PC-3 (cell line): ENCODE results near the gene SPSB4. TPM values are rescaled to one million over a fixed set of nuclear protein-coding genes. Genes with fewer than 3 reads are reported as not detected.

Source experiments
- ATAC-seq: fragments of 200-7000 bp; cut with Tn5 transposase; 2 replicates; pipeline ENCODE4 v1.9.1; 2020; ENCODE audit warnings: mild to moderate bottlenecking, moderate library complexity
- BruUV-seq: library from RNA; stranded (reverse); fragments of 400-500 nt; replicated peaks from 2 replicates; lab custom pipeline; 2021; lab: Mats Ljungman, UMichigan
- CTCF ChIA-PET: fragments of 300-600 bp; sonication (Branson Sonifier 250); formaldehyde crosslinking; loops from one replicate; lab custom pipeline; 2022; ENCODE audit warnings: antibody characterized with exemption; lab: Charles Lee
- POLR2A ChIA-PET: fragments of 300-600 bp; sonication (Branson Sonifier 250); formaldehyde crosslinking; loops from one replicate; lab custom pipeline; 2022; ENCODE audit warnings: antibody characterized with exemption; ENCODE audit not compliant: unreplicated experiment; lab: Charles Lee
- DNase-seq: peaks from one replicate; pipeline ENCODE4 v3.0.0-alpha.2; 2015
- H2AFZ ChIP-seq: fragments of 300-600 bp; sonication (generic); 2 replicates; pipeline ENCODE4 v1.6.0; 2016; ENCODE audit warnings: antibody characterized with exemption, low read length
- H3F3A ChIP-seq: fragments of 300-600 bp; sonication (generic); one replicate; pipeline ENCODE4 v1.6.0; 2017; ENCODE audit warnings: antibody characterized with exemption, low read length, control low read depth, mild to moderate bottlenecking; ENCODE audit not compliant: unreplicated experiment
- H3K27ac ChIP-seq: fragments of 300-600 bp; sonication (generic); 2 replicates; pipeline ENCODE4 v1.5.1; 2016; ENCODE audit warnings: mild to moderate bottlenecking, low read length
- H3K27me3 ChIP-seq: fragments of 300-600 bp; sonication (generic); 2 replicates; pipeline ENCODE4 v1.6.1; 2016; ENCODE audit warnings: low read length, mixed read lengths
- H3K36me3 ChIP-seq: fragments of 300-600 bp; sonication (generic); 2 replicates; pipeline ENCODE4 v1.6.1; 2016; ENCODE audit warnings: low read depth, mixed run types, low read length, mixed read lengths
- H3K4me1 ChIP-seq: fragments of 300-600 bp; sonication (generic); 2 replicates; pipeline ENCODE4 v1.5.1; 2016; ENCODE audit warnings: low read length; ENCODE audit not compliant: insufficient read depth
- H3K4me2 ChIP-seq: fragments of 300-600 bp; sonication (generic); 2 replicates; pipeline ENCODE4 v1.6.0; 2016; ENCODE audit warnings: low read length
- H3K4me3 ChIP-seq: fragments of 300-600 bp; sonication (generic); 2 replicates; pipeline ENCODE4 v1.5.1; 2016; ENCODE audit warnings: mild to moderate bottlenecking, low read length, mixed read lengths
- H3K79me2 ChIP-seq: fragments of 300-600 bp; sonication (generic); 2 replicates; pipeline ENCODE4 v1.6.1; 2017; ENCODE audit warnings: low read length, mixed read lengths
- H3K9ac ChIP-seq: fragments of 300-600 bp; sonication (generic); 2 replicates; pipeline ENCODE4 v1.6.0; 2016; ENCODE audit warnings: mild to moderate bottlenecking, low read length
- H3K9me2 ChIP-seq: fragments of 300-600 bp; sonication (generic); replicated peaks from 2 replicates; pipeline ENCODE4 v1.6.1; 2016; ENCODE audit warnings: mixed run types, low read length, mixed read lengths
- H3K9me3 ChIP-seq: fragments of 300-600 bp; sonication (generic); 2 replicates; pipeline ENCODE4 v1.6.1; 2016; ENCODE audit warnings: low read length, mixed read lengths
- H4K20me1 ChIP-seq: fragments of 300-600 bp; sonication (generic); 2 replicates; pipeline ENCODE4 v1.6.1; 2016; ENCODE audit warnings: low read length, mixed read lengths
- EZH2 ChIP-seq: fragments of 300-600 bp; sonication (generic); IDR thresholded peaks from one replicate; pipeline ENCODE4 v1.6.1; 2017; ENCODE audit warnings: antibody characterized with exemption, mild to moderate bottlenecking, low read length; ENCODE audit not compliant: unreplicated experiment
- EZH2phosphoT487 ChIP-seq: fragments of 300-600 bp; sonication (generic); IDR thresholded peaks from 2 replicates; pipeline ENCODE4 v1.6.1; 2018; ENCODE audit warnings: mild to moderate bottlenecking, antibody characterized with exemption, low read length, borderline replicate concordance
- intact Hi-C: fragments of 100-400 bp; cut with micrococcal nuclease; formaldehyde crosslinking; loops from 2 replicates; pipeline ENCODE4 v1.9.0; 2023
- total RNA-seq: library from RNA; depleted of rRNA; stranded (reverse); fragments of >200 nt; gene quantifications from 2 replicates; pipeline ENCODE4 v1.2.3, GENCODE V29; 2014
- TF ChIP-seq, protein P1 (sequence below): fragments of 300-600 bp; sonication (generic); conservative IDR thresholded peaks from 2 replicates; pipeline ENCODE4 v1.5.1; 2017; ENCODE audit warnings: antibody characterized with exemption, low read depth, mild to moderate bottlenecking, low read length

The SPSB4 gene
- total RNA-seq, 1 experiment from 2014 or later: not detected

DNA sequence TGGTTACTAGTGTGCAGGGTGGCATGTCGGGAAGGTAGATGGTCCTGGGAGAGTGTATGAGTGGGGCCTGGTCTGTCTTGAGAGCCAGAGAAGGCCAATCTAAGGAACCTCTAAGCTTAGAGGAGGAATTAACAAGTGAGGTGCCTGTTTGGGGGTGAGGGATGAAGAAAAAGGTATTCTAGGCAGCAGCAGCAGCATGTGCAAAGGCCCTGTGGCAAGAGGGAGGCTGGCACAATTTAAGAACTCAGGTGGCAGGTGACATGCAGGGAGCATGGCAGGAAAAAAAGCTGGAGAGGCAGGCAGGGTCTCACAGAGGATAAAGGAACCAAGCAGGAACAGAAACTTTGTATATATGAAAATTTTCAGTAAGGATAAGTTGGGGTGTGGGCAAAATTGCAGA, 51.2 kb downstream of the SPSB4 start:
- CTCF ChIA-PET: no interaction called here
- no peak for ATAC-seq

DNA sequence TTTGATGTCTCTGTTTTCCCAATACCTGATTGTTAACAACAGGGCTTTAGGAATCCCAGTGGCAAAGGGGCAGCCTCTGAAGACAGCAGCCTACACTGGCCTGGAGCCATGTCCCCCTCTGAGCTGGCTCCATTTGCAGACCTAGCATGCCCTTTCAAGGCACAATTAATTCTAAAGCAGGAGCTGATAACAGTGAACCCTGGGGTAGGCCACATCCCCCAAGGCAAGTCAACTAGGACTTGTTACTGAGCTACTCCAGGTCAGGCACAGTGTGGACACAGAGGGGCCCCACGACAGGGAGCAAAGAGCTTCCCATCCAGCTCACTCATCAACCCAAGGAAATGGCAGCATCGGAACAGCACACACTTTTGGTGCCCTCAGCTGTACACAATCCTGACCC, 51.9 kb downstream of the SPSB4 start:
- no peak for ATAC-seq
- Histone ChIP-seq H3K27ac (no peak overlapping the region), H3F3A (no peaks in the 10 kb centered on the region), H4K20me1 (no peaks in the 10 kb centered on the region), H3K36me3 (no peaks in the 10 kb centered on the region), H3K4me3 (no peak overlapping the region), H3K9ac (no peak overlapping the region), H3K9me3 (no peaks in the 10 kb centered on the region), H3K9me2 (no peaks in the 10 kb centered on the region), H3K27me3 (no peaks in the 10 kb centered on the region), H2AFZ (no peak overlapping the region), H3K4me1 (no peaks in the 10 kb centered on the region), H3K4me2 (no peak overlapping the region), H3K79me2 (no peaks in the 10 kb centered on the region)
- DNase-seq: no peak
- TF ChIP-seq EZH2phosphoT487: no peak
- TF ChIP-seq, protein P1, sequence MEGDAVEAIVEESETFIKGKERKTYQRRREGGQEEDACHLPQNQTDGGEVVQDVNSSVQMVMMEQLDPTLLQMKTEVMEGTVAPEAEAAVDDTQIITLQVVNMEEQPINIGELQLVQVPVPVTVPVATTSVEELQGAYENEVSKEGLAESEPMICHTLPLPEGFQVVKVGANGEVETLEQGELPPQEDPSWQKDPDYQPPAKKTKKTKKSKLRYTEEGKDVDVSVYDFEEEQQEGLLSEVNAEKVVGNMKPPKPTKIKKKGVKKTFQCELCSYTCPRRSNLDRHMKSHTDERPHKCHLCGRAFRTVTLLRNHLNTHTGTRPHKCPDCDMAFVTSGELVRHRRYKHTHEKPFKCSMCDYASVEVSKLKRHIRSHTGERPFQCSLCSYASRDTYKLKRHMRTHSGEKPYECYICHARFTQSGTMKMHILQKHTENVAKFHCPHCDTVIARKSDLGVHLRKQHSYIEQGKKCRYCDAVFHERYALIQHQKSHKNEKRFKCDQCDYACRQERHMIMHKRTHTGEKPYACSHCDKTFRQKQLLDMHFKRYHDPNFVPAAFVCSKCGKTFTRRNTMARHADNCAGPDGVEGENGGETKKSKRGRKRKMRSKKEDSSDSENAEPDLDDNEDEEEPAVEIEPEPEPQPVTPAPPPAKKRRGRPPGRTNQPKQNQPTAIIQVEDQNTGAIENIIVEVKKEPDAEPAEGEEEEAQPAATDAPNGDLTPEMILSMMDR: no peak
- TF ChIP-seq EZH2: no peak
- intact Hi-C loops: no loop called here
- ChIA-PET CTCF (no interaction called here), POLR2A (no interaction called here)
- no TSS peak for BruUV-seq

More for the DNA sequence above, 51.2 kb downstream of the SPSB4 start:
- BruUV-seq: no TSS peak
- Histone ChIP-seq H3K4me2 (no peak overlapping the region), H3K4me3 (no peak overlapping the region), H3K4me1 (no peaks in the 10 kb centered on the region), H3K27ac (no peak overlapping the region), H3F3A (no peaks in the 10 kb centered on the region), H3K36me3 (no peaks in the 10 kb centered on the region), H3K79me2 (no peaks in the 10 kb centered on the region), H3K27me3 (no peaks in the 10 kb centered on the region), H3K9me3 (no peaks in the 10 kb centered on the region), H4K20me1 (no peaks in the 10 kb centered on the region), H3K9ac (no peak overlapping the region), H3K9me2 (no peaks in the 10 kb centered on the region), H2AFZ (no peak overlapping the region)
- POLR2A ChIA-PET: no interaction called here
- TF ChIP-seq, protein P1: no peak
- TF ChIP-seq EZH2phosphoT487 (no peak), EZH2 (no peak)
- DNase-seq: no peak
- intact Hi-C loops: no loop called here

DNA sequence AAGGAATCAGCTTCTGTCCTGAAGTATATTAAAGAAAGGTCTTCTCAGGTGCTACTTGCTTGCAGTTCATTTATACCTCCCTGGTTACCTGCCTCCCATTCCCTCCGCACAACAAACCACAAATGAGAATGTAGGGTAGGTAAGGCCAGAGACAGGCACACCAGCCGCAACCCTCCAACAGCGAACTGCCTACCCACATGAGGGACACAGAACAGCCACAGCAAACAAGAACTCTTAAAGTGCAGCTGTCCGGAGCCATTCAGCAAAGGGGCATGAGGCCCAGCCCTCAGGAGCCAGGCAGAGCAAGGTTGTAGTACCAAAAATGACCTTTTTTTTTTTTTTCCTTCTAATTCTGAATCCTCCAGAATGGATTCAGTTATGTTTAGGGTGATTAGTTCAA, 52.4 kb downstream of the SPSB4 start:
- intact Hi-C loops: no loop called here
- Histone ChIP-seq H3K9me2 (no peaks in the 10 kb centered on the region), H3K9me3 (no peaks in the 10 kb centered on the region), H3K4me3 (no peak overlapping the region), H4K20me1 (no peaks in the 10 kb centered on the region), H3F3A (no peaks in the 10 kb centered on the region), H3K79me2 (no peaks in the 10 kb centered on the region), H3K36me3 (no peaks in the 10 kb centered on the region), H3K4me2 (no peak overlapping the region), H3K27me3 (no peaks in the 10 kb centered on the region), H3K27ac (no peak overlapping the region), H3K4me1 (no peaks in the 10 kb centered on the region), H2AFZ (no peak overlapping the region), H3K9ac (no peak overlapping the region)
- TF ChIP-seq EZH2phosphoT487 (no peak), EZH2 (no peak)
- TF ChIP-seq, protein P1: no peak
- no peak for ATAC-seq
- ChIA-PET CTCF (no interaction called here), POLR2A (no interaction called here)
- DNase-seq: no peak
- BruUV-seq: no TSS peak
